GM21381 (cell line): ENCODE measurements around the gene NLGN1.

ENCODE experiments used
- ATAC-seq: cut with Tn5 transposase; IDR thresholded peaks from one replicate; pipeline ENCODE4 v1.9.1; 2021; ENCODE audit warnings: mild to moderate bottlenecking, moderate library complexity; ENCODE audit not compliant: unreplicated experiment

NLGN1 gene

GRCh38 chr3:173624086-173624485 lies 226.5 kb downstream of the NLGN1 start:
- ATAC-seq: no peak

- no peak for ATAC-seq
Observed at GRCh38 chr3:173630849-173631248, 233.3 kb downstream of the NLGN1 start.

GRCh38 chr3:173632945-173633344 lies 235.4 kb downstream of the NLGN1 start:
- no peak for ATAC-seq

GRCh38 chr3:173635826-173636225 lies 238.3 kb downstream of the NLGN1 start:
- ATAC-seq: no peak

GRCh38 chr3:173639098-173639497 lies 241.6 kb downstream of the NLGN1 start:
- ATAC-seq: no peak

GRCh38 chr3:173641696-173642095 lies 244.2 kb downstream of the NLGN1 start:
- ATAC-seq: no peak

DNA sequence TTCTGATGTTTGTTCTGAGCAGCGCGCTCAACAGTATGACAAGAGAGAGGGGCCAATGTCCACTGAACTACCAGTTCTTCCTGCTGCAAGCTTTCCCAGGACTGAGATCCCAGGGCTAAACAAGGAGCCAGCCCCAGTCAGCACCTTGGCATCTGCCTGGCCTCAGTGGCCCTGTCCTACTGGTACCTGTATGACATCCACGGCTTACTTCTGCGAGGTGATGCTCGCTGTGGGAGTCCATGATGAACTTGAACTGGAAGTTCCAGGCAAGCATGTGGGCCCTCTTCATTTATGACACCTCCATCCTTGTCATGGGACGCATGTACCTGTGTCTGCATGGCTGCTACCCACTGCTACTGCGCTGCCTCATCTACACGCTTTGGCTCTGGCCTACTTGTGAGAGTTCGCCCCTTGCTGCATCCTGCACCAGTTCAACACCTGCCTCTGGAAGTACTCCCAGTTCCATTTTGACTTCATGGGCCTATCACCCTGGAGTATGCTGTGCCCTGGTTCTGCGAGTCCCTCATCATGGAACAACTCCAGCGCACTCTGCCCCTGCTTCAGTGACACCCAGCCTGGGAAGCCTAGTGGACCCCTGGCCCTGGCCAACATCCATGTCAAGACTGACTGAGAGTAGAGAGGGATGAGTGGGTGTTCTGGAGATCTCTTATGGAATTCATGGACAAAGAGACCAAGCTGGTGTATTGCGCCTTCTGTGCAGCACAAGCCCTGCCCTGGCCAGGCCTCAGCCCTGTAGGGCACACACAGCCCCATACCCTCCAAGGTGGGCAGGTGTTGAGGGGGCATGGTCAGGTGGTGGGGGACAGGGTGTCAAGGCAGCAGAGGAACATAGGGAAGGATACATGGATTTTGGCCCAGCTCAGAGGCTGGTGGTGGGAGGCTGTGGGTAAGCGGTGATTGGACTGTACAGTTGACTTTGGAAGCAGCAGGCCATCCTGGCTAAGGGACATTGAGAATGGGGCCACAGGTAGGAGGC lies 246.8 kb downstream of the NLGN1 start:
- ATAC-seq: no peak

DNA sequence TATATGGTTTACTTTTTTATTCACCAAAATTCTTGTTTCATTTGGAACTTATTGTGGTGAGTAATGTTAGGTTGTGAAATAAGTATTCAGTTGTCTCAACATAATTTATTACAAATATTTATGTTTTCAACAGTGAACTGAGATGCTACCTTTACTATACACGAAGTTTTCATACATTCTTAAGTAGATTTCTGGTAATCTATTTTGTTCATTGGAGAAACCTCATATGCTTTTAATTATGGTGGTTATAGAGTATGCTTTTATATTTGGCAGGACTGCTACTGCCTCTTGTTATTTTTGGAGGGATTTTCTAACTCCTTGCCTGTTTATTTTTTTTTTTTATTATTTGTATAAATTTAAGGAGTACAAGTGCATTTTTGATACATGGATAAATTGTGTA lies 253.1 kb downstream of the NLGN1 start:
- ATAC-seq: no peak

DNA sequence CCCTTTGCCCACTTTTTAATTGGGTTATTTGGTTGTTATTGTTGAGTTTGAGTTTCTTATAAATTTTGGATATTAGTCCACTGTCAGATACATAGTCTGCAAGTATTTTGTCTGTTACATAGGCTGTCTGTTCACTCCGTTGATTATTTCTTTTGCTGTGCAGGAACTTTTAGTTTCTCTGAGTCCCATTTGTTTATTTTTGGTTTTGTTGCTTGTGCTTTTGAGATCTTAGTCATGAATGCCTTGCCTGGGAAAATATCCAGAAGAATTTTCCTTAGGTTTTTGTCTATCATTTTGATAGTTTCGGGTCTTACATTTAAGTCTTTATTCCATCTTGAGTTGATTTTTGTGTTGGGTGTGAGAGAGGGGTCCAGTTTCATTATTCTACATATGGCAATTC lies 254.5 kb downstream of the NLGN1 start:
- no peak for ATAC-seq

GRCh38 chr3:173653781-173654180 lies 256.2 kb downstream of the NLGN1 start:
- no peak for ATAC-seq

DNA sequence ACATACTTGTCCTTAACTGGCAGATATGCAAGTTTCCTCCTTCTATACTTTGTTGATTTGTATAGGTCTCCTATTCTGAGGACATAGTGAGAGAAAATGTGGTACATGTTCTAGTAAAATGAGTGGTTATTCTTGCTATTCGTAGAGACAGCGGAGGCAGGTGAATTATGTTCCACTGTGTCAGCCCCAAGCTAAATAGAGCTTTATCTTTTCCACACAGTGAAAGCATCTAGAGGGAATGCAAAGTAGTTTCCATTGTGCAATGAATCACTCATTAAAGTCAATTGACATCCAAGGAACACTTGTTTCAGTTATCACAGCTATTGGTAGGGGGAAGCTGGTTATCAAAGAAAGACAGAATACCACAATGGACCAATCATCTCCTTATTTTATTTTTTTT lies 262.4 kb downstream of the NLGN1 start:
- no peak for ATAC-seq

- ATAC-seq: no peak
Observed at GRCh38 chr3:173660645-173661299, 263.2 kb downstream of the NLGN1 start.

- ATAC-seq: no peak
Observed at GRCh38 chr3:173663696-173664111, 266.2 kb downstream of the NLGN1 start.

DNA sequence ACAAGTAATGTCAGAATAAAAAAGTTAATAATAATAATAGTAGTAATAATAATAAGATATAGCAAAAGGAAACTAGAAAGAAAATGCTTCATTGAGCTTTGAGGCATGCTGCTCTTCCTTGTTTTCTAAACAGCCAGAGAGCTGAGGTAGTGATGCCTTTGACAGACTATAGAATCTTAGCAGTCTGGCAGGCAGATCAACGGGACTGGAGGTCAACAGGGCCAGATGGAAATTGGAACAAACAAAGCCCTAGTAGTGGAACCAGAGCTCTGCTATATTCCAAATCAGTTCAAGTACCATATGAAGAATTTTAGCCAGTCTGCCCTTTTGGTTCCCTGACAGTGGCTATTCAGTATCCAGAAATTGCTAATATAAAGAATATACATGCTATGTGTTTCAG lies 278.6 kb downstream of the NLGN1 start:
- ATAC-seq: no peak

GRCh38 chr3:173681188-173681678 lies 283.7 kb downstream of the NLGN1 start:
- ATAC-seq: no peak

- ATAC-seq: no peak
Observed at GRCh38 chr3:173685456-173685855, 287.9 kb downstream of the NLGN1 start.

- ATAC-seq: no peak
Observed at GRCh38 chr3:173688216-173688842, 290.8 kb downstream of the NLGN1 start.

- no peak for ATAC-seq
Observed at GRCh38 chr3:173690542-173691180, 293.1 kb downstream of the NLGN1 start.

DNA sequence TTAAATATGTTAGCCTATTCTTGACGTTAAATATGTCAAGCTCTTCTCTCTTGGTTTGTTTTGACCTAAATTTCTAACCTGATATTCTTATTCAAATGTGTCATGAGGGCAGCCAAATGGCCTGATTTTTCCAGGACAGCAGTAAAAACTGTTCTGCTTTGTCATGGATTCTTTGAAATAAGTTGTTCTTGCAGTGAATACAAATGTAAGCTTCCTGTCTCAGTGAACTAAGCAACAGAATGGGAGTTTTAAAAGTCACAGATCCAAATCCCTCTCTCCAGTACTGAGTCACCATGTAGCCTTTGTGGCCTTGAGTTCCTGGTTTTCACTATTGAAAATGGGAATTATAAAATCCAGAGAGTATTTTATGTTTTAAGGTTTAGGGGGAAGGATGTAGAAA lies 301.8 kb downstream of the NLGN1 start:
- no peak for ATAC-seq

- ATAC-seq: no peak
Observed at GRCh38 chr3:173700336-173700735, 302.8 kb downstream of the NLGN1 start.

- ATAC-seq: no peak
Observed at GRCh38 chr3:173702561-173702960, 305.0 kb downstream of the NLGN1 start.
